Stimulated activated CD4-positive, alpha-beta T cell treated with anti-CD3 and anti-CD28 coated beads, Interleukin-2, amount 100 ng/mL, for 4 hours (primary cell): Measurements from ENCODE around the gene VMAC.

ENCODE experiments used
- DNase-seq: peaks from one replicate; pipeline ENCODE4 v3.0.0-alpha.2; 2020; ENCODE audit warnings: low read depth

The VMAC gene

DNA sequence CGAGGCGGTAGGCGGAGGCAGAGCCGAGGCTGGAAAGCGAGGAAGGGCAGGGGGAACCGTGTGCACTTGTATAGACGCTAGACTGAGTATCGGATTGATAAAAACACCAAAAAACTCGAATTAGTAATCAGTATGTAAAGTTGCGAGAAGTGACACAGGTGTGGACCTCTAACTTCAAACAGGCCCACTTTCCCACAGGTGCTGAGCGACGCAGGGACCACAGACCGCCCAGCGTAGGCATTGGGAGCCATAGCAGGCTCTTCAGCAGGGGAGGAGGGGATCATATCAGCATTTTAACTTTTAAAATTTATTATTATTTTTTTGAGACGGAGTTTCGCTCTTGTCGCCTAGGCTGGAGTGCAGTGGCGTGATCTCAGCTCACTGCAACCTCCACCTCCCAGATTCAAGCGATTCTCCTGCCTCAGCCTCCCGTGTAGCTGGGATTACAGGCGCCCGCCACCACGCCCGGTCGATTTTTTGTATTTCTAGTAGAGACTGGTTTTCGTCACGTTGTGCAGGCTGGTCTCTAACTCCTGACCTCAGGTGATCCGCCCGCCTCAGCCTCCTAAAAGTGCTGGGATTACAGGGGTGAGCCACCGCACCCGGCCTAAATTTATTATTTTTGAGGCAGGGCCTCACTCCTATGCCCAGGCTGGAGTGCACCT lies 574 bp downstream of the VMAC start:
- DNase-seq = no peak

DNA sequence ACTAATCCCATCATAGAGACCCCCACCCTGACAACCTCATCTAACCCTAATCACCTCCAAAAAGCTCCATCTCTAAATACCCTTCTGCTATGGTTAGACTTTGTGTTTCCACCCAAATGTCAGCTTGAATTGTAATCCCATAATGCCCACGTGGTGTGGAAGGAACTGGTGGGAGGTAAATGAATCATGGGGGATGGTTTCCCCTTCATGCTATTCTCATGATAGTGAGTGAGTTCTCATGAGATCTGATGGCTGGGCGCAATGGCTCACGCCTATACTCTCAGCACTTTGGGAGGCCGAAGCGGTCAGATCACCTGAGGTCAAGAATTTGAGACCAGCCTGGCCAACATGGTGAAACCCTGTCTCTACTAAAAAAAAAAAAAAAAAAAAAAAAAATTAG lies 2.6 kb downstream of the VMAC start:
- peak; percentile 22 for DNase-seq

DNA sequence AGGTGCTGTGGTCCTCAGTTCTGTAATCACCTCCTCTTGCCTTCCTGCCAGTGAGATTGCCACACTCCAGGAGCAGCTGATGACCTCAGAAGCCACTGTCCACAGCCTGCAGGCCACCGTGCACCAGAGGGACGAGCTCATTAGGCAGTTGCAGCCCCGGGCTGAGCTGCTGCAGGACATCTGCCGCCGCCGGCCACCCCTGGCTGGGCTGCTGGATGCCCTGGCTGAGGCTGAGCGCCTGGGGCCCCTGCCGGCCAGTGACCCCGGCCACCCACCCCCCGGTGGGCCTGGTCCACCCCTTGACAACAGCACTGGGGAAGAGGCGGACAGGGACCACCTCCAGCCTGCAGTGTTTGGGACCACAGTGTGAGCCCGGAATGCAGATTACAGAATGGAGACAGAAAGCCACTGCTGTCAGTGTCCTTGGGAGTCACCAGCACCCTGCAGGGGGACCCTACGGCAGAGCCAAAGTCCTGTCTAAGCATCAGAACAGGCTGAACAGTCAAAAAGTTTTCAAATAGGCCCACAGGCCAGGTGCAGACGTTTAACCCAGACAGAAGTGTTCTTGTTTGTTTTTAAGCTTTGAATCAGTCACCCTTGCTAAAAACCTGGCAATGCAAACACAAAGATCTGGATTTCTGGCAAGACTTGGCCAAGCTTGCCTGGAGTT lies 4.2 kb downstream of the VMAC start:
- DNase-seq = no peak

DNA sequence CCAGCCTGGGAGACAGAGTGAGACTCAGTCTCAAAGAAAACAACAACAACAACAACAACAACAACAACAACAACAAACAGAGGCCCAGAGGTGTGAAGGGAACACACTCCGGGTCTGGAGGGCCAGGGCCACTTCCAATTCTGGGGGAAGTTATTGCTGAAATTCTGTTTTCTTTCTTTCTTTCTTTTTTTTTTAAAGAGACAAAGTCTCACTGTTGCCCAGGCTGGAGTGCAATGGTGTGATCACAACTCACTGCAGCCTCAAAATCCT lies 5.9 kb downstream of the VMAC start:
- no peak for DNase-seq

- DNase-seq = no peak
Measured at GRCh38 chr19:5911366-5911765, 6.7 kb downstream of the VMAC start.

- no peak for DNase-seq
Measured at GRCh38 chr19:5913739-5914357, 9.2 kb downstream of the VMAC start, which contains the start of gene CAPS. Gene CAPS (plus strand): TSS chr19:5914254. CDS start chr19:5914407, 153 bp downstream.

DNA sequence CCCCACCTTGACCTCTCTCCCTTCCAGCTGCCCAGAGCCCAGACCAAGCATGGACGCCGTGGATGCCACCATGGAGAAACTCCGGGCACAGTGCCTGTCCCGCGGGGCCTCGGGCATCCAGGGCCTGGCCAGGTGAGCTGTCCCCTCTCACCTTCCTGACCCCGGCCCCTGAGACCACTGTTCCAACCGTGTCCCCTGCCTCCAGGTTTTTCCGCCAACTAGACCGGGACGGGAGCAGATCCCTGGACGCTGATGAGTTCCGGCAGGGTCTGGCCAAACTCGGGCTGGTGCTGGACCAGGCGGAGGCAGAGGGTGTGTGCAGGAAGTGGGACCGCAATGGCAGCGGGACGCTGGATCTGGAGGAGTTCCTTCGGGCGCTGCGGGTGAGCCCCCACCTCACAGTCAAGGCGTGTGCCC lies 9.7 kb downstream of the VMAC start:
- DNase-seq = no peak

DNA sequence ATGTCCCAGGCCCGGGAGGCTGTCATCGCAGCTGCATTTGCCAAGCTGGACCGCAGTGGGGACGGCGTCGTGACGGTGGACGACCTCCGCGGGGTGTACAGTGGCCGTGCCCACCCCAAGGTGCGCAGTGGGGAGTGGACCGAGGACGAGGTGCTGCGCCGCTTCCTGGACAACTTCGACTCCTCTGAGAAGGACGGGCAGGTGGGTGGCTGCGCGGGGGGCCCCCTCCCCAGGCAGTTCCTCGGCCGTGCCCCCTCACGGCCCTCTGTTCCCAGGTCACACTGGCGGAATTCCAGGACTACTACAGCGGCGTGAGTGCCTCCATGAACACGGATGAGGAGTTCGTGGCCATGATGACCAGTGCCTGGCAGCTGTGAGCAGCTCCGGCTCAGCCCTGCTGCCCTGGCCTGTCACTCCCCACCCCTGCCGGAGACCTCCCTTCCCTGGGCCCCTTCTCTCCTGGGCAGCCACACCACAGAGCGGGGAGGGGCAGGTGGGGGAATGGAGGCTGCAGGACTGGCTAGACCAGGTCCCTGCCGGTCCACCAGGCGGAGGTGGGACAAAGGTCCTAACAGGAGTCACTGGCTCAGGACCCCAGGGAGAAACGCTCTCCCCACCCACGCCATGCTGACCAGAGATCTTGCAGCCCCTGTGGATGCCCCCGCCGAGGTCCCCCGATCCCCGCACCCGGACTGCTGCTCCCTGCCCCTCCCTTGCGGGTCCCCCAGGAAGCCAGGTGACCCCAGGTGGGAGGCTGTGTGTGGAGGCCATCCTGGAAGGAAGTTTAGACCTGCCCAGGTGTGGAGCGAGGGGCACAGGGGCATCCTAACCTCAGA lies 10.5 kb downstream of the VMAC start:
- no peak for DNase-seq

GRCh38 chr19:5915782-5916165 lies 11.1 kb downstream of the VMAC start:
- DNase-seq = no peak

DNA sequence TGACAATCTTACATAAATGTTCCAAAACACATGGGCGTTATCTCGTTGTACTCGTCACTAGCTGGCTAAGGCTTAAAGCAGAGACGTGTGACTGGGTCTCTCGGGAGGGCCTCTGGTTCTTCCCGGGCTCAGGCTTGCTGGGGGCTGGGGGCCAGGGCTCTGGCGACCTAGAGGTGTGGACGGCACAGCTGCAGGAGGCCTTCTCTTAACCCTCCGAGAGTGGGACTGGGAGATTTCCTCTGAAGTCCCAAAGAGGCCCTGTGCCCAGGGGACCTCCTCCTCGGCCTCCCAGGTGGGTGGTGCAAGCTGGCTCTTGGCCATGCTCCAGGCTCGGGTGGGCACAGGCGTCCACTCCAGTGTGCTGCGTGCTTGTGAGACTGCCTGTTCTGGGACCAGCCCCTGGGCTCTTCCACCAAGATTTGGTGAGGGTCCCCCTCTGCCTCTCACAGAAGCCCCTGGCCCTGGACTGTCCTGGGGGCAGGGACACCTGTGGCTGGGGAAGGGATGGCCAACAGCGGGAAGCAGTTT lies 11.6 kb downstream of the VMAC start:
- DNase-seq = no peak

DNA sequence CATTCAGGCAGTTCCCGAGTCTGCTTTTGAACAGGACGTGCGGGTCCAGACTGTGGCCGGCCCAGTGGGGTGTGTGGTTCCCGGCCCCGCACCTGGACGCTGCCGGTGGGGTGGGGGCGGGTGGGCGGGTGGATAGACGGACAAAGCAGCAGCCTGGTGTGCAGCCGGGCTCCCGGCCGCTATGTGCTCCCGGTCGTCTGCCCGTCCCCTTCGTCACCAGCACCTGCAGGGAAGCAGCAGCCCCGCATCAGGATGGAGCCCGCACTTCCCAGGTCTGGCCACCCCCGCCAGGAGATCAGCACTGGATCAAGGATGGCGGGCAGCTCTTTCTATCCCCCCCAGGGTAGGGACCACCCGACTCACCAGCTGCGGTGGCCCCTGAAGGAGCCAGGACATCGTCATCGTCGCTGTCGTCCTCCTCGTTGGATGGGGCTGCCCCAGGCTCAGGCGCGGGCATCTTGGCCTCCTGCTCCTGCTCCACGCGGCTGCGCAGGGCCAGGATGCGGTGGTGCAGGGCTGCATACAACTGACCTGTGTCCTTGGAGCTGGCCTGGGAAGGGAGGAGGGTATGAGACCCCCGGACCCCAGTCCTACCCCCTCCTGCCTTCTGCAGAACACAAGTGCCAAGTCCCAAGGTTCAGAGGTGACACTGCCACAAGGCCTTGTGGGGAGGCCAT lies 12.9 kb downstream of the VMAC start:
- DNase-seq = no peak

- no peak for DNase-seq
Measured at GRCh38 chr19:5918463-5919079, 13.9 kb downstream of the VMAC start.

DNA sequence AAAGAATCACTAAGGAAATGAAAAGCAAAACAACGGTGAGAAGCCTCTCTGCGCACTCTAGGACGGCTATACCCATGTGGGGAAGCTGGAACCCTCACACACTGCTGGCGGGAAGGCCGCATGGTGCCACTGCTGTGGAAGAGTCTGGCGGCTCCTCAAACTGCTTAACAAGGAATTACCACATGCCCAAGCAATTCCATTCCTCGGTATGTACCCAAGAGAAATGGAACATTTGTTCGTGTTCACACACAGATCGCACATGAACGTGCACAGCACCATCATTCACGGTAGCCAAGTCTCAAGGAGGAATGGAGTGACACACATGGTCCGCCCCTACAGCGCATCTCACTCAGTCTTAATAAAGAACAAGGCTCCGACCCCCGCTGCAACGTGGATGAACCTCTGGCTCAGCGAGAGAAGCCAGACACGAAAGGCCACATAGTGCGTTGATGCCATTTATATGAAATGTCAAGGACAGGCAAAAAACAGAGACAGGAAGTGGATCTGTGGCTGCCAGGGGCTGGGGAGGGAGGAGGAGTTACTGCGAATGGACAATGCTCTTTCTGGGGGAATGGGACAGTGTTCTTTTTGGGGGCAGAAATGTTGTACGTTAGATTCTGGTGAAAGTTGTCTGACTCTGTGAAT lies 17.0 kb downstream of the VMAC start:
- DNase-seq = no peak

DNA sequence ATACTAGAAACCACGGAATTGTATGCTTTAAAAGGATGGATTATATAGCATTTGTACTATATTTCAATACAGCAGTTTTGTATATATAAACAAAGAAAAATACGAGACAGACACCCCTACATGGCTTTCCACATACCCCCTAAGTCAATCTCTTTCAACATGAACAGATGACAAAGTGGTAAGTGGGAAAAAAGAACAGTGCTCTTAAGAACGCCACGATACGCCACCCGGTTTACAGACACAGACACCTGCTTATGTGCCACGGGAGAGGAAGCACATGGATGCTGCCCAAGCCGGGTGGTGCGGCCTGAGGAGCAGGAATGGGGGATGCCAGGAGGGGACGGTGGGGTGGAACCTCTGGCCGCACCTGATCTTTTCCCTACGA lies 17.5 kb downstream of the VMAC start:
- DNase-seq = no peak

- DNase-seq = no peak
Measured at GRCh38 chr19:5923356-5923755, 18.7 kb downstream of the VMAC start.

GRCh38 chr19:5925830-5926427 lies 21.3 kb downstream of the VMAC start:
- DNase-seq = no peak

- no peak for DNase-seq
Measured at GRCh38 chr19:5926641-5927440, 22.2 kb downstream of the VMAC start.

- DNase-seq = no peak
Measured at GRCh38 chr19:5927441-5927821, 22.8 kb downstream of the VMAC start.

- no peak for DNase-seq
Measured at GRCh38 chr19:5929179-5929578, 24.5 kb downstream of the VMAC start.

- DNase-seq = no peak
Measured at GRCh38 chr19:5929625-5930024, 25.0 kb downstream of the VMAC start.
